GM21423 (cell line): ENCODE results near the gene PDE9A.
"Not testable (repeated sequence)": the region's sequence is repeated elsewhere in the genome, so short reads cannot be mapped to it uniquely, and the experiment has no call there.

ENCODE experiments used
- ATAC-seq: cut with Tn5 transposase; IDR thresholded peaks from one replicate; pipeline ENCODE4 v1.9.1; 2021; ENCODE audit warnings: mild to moderate bottlenecking, moderate library complexity; ENCODE audit not compliant: unreplicated experiment

Gene PDE9A

GRCh38 chr21:42624095-42624790, 29.2 kb upstream of the PDE9A start:
- ATAC-seq: no peak

DNA sequence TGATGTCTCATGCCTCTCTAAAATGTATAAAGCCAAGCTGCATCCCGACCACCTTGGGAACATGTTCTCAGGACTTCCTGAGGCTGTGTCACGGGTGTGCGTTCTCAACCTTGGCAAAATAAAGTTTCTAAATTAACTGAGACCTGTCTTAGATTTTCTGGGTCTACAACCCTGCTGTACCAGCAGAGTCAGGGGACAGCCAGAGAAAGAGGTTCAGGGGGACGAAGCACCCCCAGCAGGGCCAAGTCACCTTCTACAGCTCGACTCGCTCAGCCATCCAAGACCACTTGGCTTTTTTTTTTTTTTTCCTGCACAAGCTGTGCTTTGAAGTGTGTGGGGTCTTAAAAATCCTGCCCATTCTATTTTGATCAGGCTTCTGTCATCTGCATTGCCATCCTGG, 28.5 kb upstream of the PDE9A start:
- no peak for ATAC-seq

DNA sequence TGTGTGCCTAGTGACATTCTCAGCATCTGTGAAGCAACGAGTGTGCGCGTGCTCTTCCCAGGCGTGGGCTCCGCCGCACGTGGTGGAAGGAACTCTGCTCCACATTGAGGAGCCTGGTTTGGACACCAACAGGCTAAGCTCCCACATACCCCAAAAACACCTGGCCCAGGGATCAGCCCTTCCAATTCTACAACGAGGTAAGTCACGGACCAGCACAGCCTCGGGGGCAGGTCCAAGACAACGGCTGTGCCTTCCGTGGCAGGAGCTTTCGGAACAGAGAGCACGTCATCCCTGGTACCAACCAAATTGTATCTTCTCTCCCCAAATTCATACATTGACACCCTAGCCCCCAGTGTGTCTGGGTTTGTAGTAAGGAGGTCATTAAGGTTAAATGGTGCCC, 27.2 kb upstream of the PDE9A start:
- ATAC-seq: no peak

- ATAC-seq: no peak
These were observed 25.7 kb upstream of the PDE9A start for GRCh38 chr21:42627527-42628289.

DNA sequence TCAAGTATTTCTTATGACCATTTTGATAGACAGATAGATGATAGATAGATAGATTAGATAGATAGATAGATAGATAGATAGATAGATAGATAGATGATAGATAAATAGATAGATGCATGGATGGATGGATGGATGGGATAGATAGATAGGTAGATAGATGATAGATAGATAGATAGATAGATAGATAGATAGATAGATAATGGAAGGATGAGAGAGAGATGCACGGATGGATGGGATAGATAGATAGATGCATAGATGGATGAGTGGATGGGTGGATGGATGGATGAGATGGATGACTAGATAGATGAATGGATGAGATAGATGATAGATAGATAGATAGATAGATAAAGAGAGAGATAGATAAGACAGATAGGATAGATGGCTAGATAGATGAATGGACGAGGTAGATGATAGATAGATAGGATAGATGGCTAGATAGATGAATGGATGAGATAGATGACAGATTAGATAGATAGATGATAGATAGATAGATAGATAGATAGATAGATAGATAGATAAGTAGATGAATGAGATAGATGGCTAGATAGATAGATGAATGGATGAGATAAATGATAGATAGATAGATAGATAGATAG, 24.9 kb upstream of the PDE9A start:
- ATAC-seq: not testable (repeated sequence)

DNA sequence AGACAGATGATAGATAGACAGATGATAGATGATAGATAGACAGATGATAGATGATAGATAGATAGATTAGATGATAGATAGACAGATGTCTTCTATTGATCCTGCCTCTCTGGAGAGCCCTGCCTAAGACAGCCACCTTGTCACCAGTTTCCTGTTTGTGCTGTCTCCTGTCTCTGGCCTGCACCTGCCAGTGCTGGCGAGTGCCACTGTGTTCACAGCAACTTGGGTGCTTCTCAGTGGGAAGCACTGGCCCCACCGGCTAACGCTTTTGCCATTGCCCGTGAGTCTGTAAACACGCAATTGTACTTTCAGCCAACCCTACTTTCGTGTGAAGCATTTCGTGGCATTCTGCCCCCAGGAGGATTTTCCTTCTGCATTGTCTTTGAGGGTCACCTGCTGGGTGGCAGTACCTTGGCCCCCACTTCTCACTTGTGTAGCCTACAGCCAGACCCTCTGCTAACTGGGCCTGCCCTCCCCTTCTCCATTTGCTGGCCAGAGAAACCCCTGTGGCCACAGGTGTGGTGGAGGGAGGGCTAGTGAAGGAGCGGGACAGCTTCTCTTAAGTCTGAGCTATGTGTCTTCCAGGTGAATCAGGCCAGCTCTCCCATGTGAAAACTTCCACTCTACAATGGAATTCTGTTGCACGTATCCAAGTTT, 23.4 kb upstream of the PDE9A start:
- no peak for ATAC-seq

GRCh38 chr21:42630626-42631025, 22.8 kb upstream of the PDE9A start:
- ATAC-seq: no peak

- ATAC-seq: no peak
These were observed 22.3 kb upstream of the PDE9A start for GRCh38 chr21:42631142-42631541.

DNA sequence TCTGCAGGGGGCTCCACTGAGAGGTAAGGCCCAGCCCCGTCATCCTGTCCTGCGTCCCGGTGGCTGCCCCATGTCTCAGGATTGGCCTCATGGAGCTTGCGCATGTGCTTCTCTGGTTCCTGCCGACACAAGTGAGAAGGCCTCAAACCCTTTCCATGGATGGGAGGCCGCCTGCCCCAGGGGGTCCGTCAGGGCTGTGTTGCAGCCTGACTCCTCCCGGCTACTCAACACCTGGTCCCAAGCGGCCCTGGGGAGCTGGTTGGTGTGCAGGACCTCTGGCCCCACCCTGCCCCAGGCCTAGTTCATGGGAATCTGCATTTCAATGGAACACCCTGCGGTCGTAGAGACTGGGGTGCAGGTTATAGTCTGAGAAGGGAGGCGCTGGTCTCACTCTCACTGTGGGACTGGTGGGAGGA, 21.1 kb upstream of the PDE9A start:
- no peak for ATAC-seq

GRCh38 chr21:42632771-42633690, 20.4 kb upstream of the PDE9A start:
- no peak for ATAC-seq

GRCh38 chr21:42633858-42634257, 19.6 kb upstream of the PDE9A start:
- ATAC-seq: no peak

GRCh38 chr21:42635848-42636519, 17.4 kb upstream of the PDE9A start:
- ATAC-seq: no peak

- no peak for ATAC-seq
These were observed 16.7 kb upstream of the PDE9A start for GRCh38 chr21:42636520-42637266.

GRCh38 chr21:42637267-42638041, 16.0 kb upstream of the PDE9A start:
- ATAC-seq: no peak

DNA sequence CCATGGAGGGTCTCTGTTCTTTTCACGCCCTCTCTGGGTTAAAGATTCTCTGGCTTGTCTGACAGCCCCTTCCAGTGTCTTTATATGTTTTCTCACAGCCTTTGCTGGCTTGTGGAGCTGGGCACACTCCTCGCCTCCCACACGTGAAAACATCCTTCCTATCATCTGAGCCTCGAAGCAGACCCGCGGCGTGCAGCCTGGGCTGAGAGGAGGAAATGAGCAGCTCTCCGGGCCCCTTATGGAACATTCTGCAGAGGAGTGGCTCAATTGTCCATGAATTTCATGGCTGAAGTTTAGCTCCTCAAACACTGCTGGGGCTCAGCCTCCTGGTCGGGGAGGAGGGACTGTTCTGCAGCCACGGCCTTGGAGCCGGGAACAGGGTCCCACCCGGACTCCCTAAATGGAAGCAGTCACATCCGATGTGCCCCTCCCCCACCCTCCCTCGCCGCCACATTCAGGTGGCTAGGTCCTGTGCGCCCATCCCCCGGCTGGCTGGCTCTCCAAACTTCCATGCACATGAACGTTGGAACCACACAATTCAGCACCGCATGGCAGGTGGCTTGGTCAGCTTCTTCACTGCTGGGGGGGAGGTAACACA, 15.1 kb upstream of the PDE9A start:
- no peak for ATAC-seq

DNA sequence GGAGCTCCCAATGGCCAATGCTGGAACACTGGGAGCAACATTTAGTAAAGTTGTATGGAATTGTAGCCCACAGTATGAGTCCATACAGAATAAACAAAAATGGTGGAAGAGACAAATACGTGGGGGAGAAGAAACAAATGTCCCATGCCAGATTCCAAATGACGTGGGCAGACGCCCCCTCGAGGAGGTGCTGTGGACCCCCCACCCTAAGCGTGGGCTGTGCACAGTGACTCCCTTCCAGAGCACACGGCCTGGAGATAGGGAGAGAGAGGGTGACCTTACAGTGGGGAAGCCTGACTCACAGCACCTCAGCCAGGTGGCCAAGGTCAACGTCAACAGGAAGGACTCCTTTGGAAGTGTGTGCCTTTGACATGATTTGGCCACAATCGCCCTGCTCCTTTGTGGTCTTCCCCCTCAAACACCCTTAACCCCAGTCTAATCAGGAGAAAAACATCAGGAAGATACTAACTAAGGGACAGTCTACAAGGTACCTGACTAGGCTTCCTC, 13.7 kb upstream of the PDE9A start:
- no peak for ATAC-seq

DNA sequence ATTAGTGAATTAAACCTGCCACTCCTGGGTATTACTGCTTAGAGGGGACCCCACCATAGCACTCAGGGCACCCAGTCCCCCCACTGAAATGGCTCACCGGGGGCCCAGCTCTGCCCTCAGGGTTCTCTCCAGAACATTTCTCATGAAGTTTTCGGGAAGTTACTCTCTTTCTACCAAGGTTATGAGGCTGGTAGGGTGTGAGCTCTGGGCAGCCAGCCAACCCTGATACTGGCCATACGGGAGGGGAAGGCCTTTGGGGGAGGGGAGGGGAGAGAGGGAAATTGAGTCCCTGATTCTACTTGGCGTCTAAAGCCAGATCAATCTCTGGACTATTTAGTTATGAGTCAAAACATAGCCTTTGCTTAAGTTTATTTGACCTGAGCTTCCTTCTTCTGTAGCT, 12.9 kb upstream of the PDE9A start:
- ATAC-seq: no peak
